Vagina (tissue), 2 donors: ENCODE measurements around the gene CDK3.

Experiments used
- POLR2A ChIP-seq, 2 donors: fragments of 450-650 bp; IDR thresholded peaks; one replicate each; pipeline ENCODE4 v1.6.1; 2017; ENCODE audit warnings: antibody characterized with exemption in 2 of 2, mild to moderate bottlenecking in 2 of 2, moderate library complexity in 2 of 2
- TF ChIP-seq, protein P1 (sequence below), 3 experiments: fragments of 450-650 bp in 2 of 3; fragments of 200-600 bp in 1 of 3; sonication (generic) in 1 of 3; IDR thresholded peaks; one replicate each; pipeline ENCODE4 v1.5.1; 2017 to 2019; ENCODE audit warnings: antibody characterized with exemption in 3 of 3, mild to moderate bottlenecking in 2 of 3, moderate library complexity in 2 of 3

DNA sequence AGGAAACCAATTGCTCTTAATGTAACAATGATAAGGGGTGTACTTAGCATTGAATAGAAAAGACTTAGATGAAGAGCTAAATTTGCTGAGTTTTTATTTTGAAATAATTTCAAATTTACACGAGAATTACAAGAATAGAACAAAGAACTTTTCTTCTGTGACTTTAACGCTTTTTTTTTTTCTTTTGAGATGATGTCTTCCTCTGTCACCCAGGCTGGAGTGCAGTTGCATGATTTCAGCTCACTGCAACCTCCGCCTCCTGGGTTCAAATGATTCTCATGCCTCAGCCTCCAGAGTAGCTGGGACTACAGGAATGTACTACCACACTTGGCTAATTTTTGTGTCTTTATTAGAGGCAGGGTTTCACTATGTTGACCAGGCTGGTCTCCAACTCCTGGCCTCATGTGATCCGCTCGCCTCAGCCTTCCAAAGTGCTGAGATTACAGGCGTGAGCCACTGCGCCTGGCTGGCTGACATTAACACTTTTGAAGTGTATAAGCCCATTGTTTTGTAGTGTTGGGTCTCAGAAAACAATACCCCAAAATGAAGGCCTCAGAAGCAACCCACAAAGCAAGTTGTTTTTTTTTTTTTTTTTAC lies 19.5 kb upstream of the CDK3 start:
- TF ChIP-seq, protein P1, sequence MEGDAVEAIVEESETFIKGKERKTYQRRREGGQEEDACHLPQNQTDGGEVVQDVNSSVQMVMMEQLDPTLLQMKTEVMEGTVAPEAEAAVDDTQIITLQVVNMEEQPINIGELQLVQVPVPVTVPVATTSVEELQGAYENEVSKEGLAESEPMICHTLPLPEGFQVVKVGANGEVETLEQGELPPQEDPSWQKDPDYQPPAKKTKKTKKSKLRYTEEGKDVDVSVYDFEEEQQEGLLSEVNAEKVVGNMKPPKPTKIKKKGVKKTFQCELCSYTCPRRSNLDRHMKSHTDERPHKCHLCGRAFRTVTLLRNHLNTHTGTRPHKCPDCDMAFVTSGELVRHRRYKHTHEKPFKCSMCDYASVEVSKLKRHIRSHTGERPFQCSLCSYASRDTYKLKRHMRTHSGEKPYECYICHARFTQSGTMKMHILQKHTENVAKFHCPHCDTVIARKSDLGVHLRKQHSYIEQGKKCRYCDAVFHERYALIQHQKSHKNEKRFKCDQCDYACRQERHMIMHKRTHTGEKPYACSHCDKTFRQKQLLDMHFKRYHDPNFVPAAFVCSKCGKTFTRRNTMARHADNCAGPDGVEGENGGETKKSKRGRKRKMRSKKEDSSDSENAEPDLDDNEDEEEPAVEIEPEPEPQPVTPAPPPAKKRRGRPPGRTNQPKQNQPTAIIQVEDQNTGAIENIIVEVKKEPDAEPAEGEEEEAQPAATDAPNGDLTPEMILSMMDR (IDR thresholded peaks at IDR 0.05): no peak
- no peak for TF ChIP-seq POLR2A (IDR thresholded peaks at IDR 0.05)
